Right lobe of liver (tissue), 4 donors: ENCODE measurements around the gene FHIT.

Source experiments
- CTCF ChIP-seq, 4 donors: fragments of 200-600 bp in 3 of 4; fragments of 450-650 bp in 1 of 4; IDR thresholded peaks; one replicate each; pipeline versions ENCODE4 v1.5.1 to v1.8.0; 2016 to 2022; ENCODE audit warnings: antibody characterized with exemption in 4 of 4, mild to moderate bottlenecking in 2 of 4
- POLR2A ChIP-seq: fragments of 450-650 bp; IDR thresholded peaks from one replicate; pipeline ENCODE4 v1.6.1; 2017; ENCODE audit warnings: antibody characterized with exemption, mild to moderate bottlenecking
- donor health status: DM: no; HTN: no; CAD: no.
- donor health status: DM: no; HTN: no; CAD: no.
- donor health status: DM: no; HTN: yes; CAD: no.

- TF ChIP-seq CTCF (IDR thresholded peaks at IDR 0.05) (no peak), POLR2A (no peak)
Observed at GRCh38 chr3:60720736-60721135, 530.5 kb downstream of the FHIT start.
